Caco-2 (cell line): ENCODE results near the gene RNU2-1. TPM values are rescaled to one million over a fixed set of nuclear protein-coding genes. Genes with fewer than 3 reads are reported as not detected.
"Not testable (repeated sequence)": the region's sequence is repeated elsewhere in the genome, so short reads cannot be mapped to it uniquely, and the experiment has no call there.

Source experiments
- Bru-seq: library from RNA; stranded (reverse); fragments of 400-500 nt; gene quantifications from one replicate; lab custom pipeline; 2021; lab: Mats Ljungman, UMichigan
- BruChase-seq, 2 experiments: library from RNA; stranded (reverse); fragments of 400-500 nt; gene quantifications; one replicate each; lab custom pipeline; 2021; lab: Mats Ljungman, UMichigan
- BruUV-seq: library from RNA; stranded (reverse); fragments of 400-500 nt; replicated peaks from 2 replicates; lab custom pipeline; 2021; lab: Mats Ljungman, UMichigan
- CTCF ChIA-PET: fragments of 300-600 bp; sonication (Branson Sonifier 250); formaldehyde crosslinking; loops from one replicate; lab custom pipeline; 2022; ENCODE audit warnings: antibody characterized with exemption; lab: Charles Lee
- POLR2A ChIA-PET: fragments of 300-600 bp; sonication (Branson Sonifier 250); formaldehyde crosslinking; loops from one replicate; lab custom pipeline; 2022; ENCODE audit warnings: antibody characterized with exemption; lab: Charles Lee
- DNase-seq, 2 experiments: peaks; one replicate each; pipeline versions ENCODE4 v3.0.0 to v3.0.0-alpha.2; 2020 to 2022
- H3K27me3 ChIP-seq: replicated peaks from 2 replicates; pipeline ENCODE4 v1.6.0; 2011; ENCODE audit warnings: low read length; ENCODE audit not compliant: control insufficient read depth, insufficient read depth
- H3K36me3 ChIP-seq: 2 replicates; pipeline ENCODE4 v1.5.1; 2011; ENCODE audit warnings: low read length; ENCODE audit not compliant: control insufficient read depth, insufficient read depth
- H3K4me1 ChIP-seq: fragments of 250-450 bp; sonication (Bioruptor Pico); 2 replicates; pipeline ENCODE4 v1.5.1; 2020; ENCODE audit warnings: mild to moderate bottlenecking
- H3K4me3 ChIP-seq: 2 replicates; pipeline ENCODE4 v1.5.1; 2011; ENCODE audit warnings: low read depth, mild to moderate bottlenecking, control low read depth, low read length
- H3K9me3 ChIP-seq: fragments of 250-450 bp; sonication (Bioruptor Pico); 2 replicates; pipeline ENCODE4 v1.5.1; 2020; ENCODE audit warnings: mild to moderate bottlenecking, moderate library complexity
- H3K27ac Mint-ChIP-seq: one replicate; pipeline ENCODE4 v1.8.0; 2022; ENCODE audit warnings: mixed read lengths; ENCODE audit not compliant: unreplicated experiment
- H3K27me3 Mint-ChIP-seq: one replicate; pipeline ENCODE4 v1.8.0; 2022; ENCODE audit warnings: mixed read lengths; ENCODE audit not compliant: insufficient read depth, unreplicated experiment
- H3K36me3 Mint-ChIP-seq: one replicate; pipeline ENCODE4 v1.8.0; 2022; ENCODE audit warnings: mild to moderate bottlenecking, mixed read lengths; ENCODE audit not compliant: insufficient read depth, unreplicated experiment
- H3K4me1 Mint-ChIP-seq: one replicate; pipeline ENCODE4 v1.8.0; 2022; ENCODE audit warnings: low read depth, mixed read lengths; ENCODE audit not compliant: unreplicated experiment
- H3K4me3 Mint-ChIP-seq: one replicate; pipeline ENCODE4 v1.8.0; 2022; ENCODE audit warnings: mild to moderate bottlenecking, moderate library complexity, mixed read lengths; ENCODE audit not compliant: unreplicated experiment
- H3K9me3 Mint-ChIP-seq: one replicate; pipeline ENCODE4 v1.8.0; 2022; ENCODE audit warnings: mixed read lengths; ENCODE audit not compliant: unreplicated experiment
- intact Hi-C: fragments of 100-400 bp; cut with micrococcal nuclease; formaldehyde crosslinking; loops from one replicate; pipeline ENCODE4 v1.10.0; 2022; ENCODE audit not compliant: unreplicated experiment
- long read RNA-seq: library from polyadenylated mRNA; stranded (forward); transcript quantifications from one replicate; pipeline ENCODE4 v2.0.0, GENCODE V29; 2022
- total RNA-seq: library from RNA; stranded (reverse); gene quantifications from 2 replicates; pipeline ENCODE4 v1.2.3, GENCODE V29; 2022

The RNU2-1 gene
- 4,208 and 4,542 TPM in 2 replicates for total RNA-seq
- not detected for Bru-seq, nascent RNA
- not detected for BruChase-seq, experiment 1, labeled RNA remaining after a 2-hour chase
- not detected for BruChase-seq, experiment 2, labeled RNA remaining after a 6-hour chase
- long read RNA-seq: 0 reads

GRCh38 chr17:43233877-43234276 lies at the start of gene RNU2-1:
Gene RNU2-1 (minus strand): TSS chr17:43233977.
- H3K27me3 Mint-ChIP-seq, intact Hi-C loops: not testable (repeated sequence)

GRCh38 chr17:43272914-43273313 lies 39.1 kb upstream of the RNU2-1 start:
- H3K9me3 Mint-ChIP-seq, H3K9me3 ChIP-seq, H3K27me3 ChIP-seq, H3K36me3 Mint-ChIP-seq, H3K4me3 ChIP-seq, POLR2A ChIA-PET, H3K4me1 ChIP-seq, DNase-seq, intact Hi-C loops, H3K27me3 Mint-ChIP-seq, H3K4me1 Mint-ChIP-seq, CTCF ChIA-PET, H3K36me3 ChIP-seq: not testable (repeated sequence)
- Mint-ChIP-seq H3K27ac (peak overlapping the region; percentile 70), H3K4me3 (peak overlapping the region; percentile 67)
- BruUV-seq: TSS peak; percentile 100

More at GRCh38 chr17:43233877-43234276, at the start of gene RNU2-1:
- H3K9me3 ChIP-seq, H3K36me3 Mint-ChIP-seq, POLR2A ChIA-PET, H3K4me1 ChIP-seq, H3K4me1 Mint-ChIP-seq, H3K27me3 ChIP-seq, H3K9me3 Mint-ChIP-seq, DNase-seq, H3K27ac Mint-ChIP-seq, H3K4me3 Mint-ChIP-seq, BruUV-seq, H3K36me3 ChIP-seq, H3K4me3 ChIP-seq, CTCF ChIA-PET: not testable (repeated sequence)

GRCh38 chr17:43272483-43272882 lies 38.7 kb upstream of the RNU2-1 start:
- H3K36me3 ChIP-seq, intact Hi-C loops: not testable (repeated sequence)
- peak overlapping the region; percentile 70 for H3K27ac Mint-ChIP-seq

GRCh38 chr17:43270552-43271504 lies 37.1 kb upstream of the RNU2-1 start:
- H3K36me3 Mint-ChIP-seq, H3K27ac Mint-ChIP-seq, intact Hi-C loops, H3K4me1 ChIP-seq, CTCF ChIA-PET, H3K4me3 ChIP-seq, H3K27me3 Mint-ChIP-seq, H3K36me3 ChIP-seq, H3K4me1 Mint-ChIP-seq, H3K9me3 ChIP-seq, BruUV-seq, H3K9me3 Mint-ChIP-seq, DNase-seq, H3K4me3 Mint-ChIP-seq, POLR2A ChIA-PET, H3K27me3 ChIP-seq: not testable (repeated sequence)

More at GRCh38 chr17:43272483-43272882, 38.7 kb upstream of the RNU2-1 start:
- H3K27me3 Mint-ChIP-seq, H3K4me3 ChIP-seq, BruUV-seq, H3K4me1 Mint-ChIP-seq, CTCF ChIA-PET, H3K4me1 ChIP-seq, H3K27me3 ChIP-seq, H3K9me3 Mint-ChIP-seq, H3K9me3 ChIP-seq, H3K36me3 Mint-ChIP-seq, POLR2A ChIA-PET: not testable (repeated sequence)
- peak; percentile 10 to 22 for DNase-seq
- H3K4me3 Mint-ChIP-seq: peak overlapping the region; percentile 67

- H3K9me3 ChIP-seq, H3K4me1 ChIP-seq, H3K4me3 ChIP-seq, H3K27me3 Mint-ChIP-seq, H3K27ac Mint-ChIP-seq, H3K9me3 Mint-ChIP-seq, H3K4me3 Mint-ChIP-seq, POLR2A ChIA-PET, intact Hi-C loops, H3K27me3 ChIP-seq, H3K4me1 Mint-ChIP-seq, H3K36me3 Mint-ChIP-seq, H3K36me3 ChIP-seq, CTCF ChIA-PET: not testable (repeated sequence)
- BruUV-seq: TSS peak; percentile 99
- peak in 1 of 2 experiments; percentile 86 for DNase-seq
Measured at GRCh38 chr17:43246456-43246855, 12.7 kb upstream of the RNU2-1 start.

- H3K27me3 Mint-ChIP-seq, DNase-seq, POLR2A ChIA-PET, intact Hi-C loops, H3K9me3 ChIP-seq, H3K4me3 ChIP-seq, H3K4me1 ChIP-seq, H3K9me3 Mint-ChIP-seq, H3K4me3 Mint-ChIP-seq, H3K4me1 Mint-ChIP-seq, CTCF ChIA-PET, H3K36me3 ChIP-seq, H3K36me3 Mint-ChIP-seq, H3K27me3 ChIP-seq, BruUV-seq, H3K27ac Mint-ChIP-seq: not testable (repeated sequence)
Measured at GRCh38 chr17:43240596-43241352, 7.0 kb upstream of the RNU2-1 start.
